T-helper 9 cell (primary cell): ENCODE data around the gene PDE5A.
"Not testable (repeated sequence)": the region's sequence is repeated elsewhere in the genome, so short reads cannot be mapped to it uniquely, and the experiment has no call there.

Source experiments
- DNase-seq: peaks from one replicate; pipeline ENCODE4 v3.0.0-alpha.2; 2020

The PDE5A gene

DNA sequence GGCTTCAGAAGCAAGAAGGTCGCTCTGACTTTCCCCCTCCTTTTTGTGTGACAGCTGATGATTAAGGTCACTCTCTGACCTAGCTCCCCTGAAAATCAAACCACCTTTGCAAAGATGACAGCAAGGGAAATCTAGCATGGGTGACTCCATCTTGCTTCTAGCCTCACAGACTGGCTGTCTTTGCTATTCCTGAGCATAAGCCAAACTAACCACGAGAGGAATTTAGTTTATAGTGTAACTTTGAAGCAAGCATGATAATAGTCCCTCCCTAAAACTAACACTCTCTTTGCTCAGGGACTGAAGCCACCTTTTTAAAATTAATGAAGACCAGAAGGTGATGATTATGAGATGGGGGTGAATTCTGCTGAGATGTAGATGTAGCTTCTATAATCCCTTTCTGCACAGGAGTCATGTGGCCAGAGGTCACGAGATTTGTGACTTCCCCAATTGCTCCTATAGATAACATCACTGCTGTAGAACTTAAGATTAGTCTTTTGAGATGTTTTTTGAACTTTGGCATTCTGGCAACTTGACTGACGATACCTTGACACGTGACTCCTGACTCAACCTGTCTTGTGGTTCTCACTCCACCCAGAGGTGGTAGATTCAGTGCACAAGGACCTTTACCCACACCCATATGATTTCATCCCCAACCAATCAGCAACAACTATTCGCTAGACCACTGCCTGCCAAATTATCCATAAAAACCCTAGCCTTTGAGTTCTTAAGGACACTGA lies 14.9 kb upstream of the PDE5A start:
- no peak for DNase-seq

DNA sequence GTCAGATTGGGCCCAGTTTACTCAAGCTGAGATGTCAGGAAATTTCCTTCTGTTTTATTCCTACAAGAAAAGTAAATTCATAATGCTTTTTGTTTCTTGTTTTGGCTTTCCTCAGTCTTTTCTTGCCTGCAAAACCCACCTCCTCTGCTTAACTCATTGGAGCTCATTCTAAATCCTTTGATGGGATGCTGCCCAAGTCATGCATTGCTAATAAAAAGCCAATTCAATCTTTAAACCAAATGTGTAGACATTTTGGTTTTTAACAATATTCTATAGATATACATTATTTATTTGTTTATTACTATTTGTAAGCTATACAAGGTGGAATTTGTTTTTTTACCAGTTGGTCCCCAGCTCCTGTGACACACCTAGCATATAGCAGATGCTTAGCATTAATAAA lies 13.2 kb upstream of the PDE5A start:
- DNase-seq = no peak

DNA sequence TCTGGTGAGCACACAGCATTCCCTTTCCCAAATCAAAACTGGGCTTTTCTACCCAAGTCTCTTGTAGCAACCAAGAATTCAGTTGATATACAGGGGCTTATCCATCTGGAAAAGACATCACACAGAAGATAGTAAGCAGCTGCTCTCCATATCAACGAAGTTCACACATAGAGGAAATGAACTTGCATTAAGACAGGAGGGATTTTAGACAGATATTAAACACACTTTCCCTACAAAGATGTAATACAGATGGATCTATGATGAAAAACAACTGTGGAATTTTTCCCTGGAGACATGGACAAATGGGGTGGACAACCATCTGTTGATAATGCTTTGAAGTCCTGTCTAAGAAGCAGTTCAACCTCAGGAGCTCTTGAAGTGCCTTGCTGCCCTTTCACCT lies 9.8 kb upstream of the PDE5A start:
- no peak for DNase-seq

DNA sequence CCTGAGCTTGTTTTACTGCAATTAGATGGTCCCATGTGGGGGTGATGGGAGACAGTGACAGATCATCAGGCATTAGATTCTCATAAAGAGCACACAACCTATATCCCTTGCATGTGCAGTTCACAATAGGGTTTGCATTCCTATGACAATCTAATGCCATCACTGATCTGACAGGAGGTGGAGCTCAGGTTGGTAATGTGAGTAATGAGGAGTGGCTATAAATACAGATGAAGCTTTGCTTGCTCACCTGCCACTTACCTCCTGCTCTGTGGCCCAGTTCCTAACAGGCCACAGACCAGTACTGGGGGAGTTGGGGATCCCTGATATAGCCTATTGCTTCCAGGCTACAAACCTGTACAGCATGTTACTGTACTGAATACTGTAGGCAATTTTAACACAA lies 8.2 kb upstream of the PDE5A start:
- not testable (repeated sequence) for DNase-seq

DNA sequence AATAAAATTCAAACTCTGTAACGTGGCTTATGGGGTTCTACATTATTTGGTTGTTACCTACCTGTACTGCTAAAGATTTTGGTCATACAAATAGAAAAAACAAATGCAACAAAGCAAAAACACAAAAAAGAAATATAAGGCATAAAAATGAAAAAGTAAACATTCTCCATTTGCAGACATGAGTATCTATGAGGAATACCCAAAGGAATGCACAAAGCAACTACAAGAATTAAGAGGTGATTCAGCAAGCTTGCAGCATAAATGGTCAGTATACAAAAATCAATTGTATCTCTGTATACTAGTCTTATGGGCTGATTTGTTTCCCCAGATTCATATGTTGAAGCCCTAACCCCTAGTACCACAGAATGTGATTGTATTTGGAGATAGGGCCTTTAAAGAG lies 3.6 kb upstream of the PDE5A start:
- DNase-seq = no peak

DNA sequence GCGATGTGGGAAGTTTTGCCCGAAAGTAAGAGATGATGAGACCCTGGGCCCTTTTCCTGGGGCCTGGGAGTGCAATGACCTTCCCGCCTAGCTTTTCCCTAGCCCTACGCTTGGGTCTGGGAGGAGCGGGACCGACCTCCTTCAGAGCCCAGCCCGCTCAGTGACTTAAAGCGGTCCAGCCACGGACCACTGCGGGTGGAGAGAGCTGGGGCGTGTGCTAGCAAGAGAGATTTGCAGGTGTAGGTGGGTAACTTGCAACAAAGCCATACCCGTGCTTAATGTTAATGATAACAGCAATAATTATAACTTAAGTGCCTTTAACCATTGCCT lies 503 bp upstream of the PDE5A start:
- DNase-seq = no peak

DNA sequence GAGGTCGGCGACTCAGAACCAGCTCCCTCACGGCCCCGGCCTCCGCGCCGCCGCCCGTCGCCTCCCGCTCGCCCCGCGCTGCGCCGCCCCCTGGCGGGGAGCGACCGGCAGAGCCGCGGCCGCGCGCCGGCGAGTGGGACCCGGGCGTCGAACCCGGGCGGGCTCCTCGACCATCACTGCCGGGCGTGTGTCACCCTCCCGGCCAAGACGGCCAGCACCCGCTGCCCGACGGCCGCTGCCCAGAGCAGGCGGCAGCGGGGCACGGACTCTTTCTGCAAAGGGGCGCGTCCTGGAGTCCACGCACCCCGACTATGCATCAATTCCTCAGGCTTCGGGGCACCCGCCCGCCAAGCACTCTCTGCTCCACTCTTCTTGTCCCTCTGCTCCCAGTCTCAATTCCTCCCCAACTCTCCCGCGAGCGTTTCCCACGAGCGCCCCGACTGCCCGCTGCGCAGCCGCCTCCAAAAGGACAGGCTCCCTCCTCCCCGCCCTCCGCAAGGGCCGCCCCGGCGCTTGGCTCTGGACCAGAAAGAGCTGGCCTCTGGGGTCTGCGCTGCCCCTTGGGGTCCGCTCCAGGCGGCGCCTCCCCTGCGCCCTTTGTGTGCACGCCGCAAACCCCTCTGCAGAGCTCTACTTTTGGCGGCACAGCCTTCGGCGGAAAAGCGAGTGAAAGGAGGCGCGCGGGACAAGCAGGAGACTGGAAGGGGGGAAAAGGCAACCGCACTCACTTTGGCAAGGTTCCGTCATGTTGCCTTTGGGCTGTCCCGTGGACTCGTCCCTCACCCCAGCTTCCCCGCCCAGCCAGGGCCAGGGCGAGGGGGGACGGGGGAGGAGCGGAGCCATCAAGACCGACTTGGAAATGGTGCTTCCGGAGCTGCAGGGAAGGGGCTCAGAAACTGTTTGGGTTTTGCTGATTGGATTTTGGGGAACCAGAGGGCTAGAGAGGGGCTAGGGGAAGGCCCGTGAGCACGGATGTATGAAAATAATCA lies 1.0 kb downstream of the PDE5A start:
- peak; percentile 45 for DNase-seq

DNA sequence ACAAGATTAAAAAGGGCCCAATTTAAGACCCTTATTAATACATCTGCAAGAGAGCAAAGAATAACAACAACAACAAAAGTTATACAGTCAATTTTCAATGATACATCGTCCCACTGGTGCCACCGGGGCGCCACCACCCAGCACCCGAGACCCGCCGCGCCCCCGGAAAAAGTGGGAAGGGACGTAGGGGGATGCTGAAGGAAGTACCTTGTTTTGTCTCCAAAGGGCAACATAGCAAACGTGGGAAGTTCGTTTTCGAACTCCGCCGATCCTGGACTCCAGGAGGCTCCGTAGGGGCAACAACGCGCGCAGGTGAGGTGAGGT lies 1.7 kb downstream of the PDE5A start:
- DNase-seq = no peak

DNA sequence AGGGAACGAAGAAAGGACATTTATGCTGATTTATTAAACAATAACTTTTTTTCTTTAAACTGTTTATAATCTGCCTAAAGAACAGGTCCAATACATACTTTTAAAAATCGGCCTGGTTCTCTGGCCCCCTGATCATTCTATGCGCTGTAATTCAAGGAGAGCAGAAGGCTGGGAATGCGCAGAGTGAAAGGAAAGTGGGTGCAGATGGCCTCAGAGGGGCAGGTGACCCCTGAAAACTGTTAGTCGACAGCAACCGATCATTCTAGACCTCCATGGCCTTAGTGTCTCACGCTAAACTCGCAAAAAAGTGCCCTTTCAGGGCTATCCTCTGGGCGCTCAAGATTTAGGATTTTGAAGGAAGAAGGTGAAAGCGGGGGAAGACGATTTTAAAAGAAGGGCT lies 2.2 kb downstream of the PDE5A start:
- no peak for DNase-seq

DNA sequence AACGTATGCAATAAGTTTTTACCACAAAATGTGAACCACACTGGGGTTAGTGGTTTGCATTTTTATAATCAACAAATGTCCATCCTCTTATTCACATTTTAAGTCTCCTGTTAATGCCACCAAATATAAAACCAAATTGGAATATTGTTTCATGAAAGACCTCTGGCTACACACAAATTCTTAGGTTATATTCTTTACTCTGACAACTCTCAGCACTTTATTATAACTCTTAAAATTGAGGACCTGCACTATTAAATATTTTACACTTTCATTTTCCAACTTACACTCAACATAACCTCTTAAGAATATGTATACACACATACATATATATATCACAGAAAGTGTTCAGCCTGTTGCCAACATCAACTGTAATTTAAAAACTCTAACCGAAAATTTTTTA lies 2.8 kb downstream of the PDE5A start:
- DNase-seq = no peak

DNA sequence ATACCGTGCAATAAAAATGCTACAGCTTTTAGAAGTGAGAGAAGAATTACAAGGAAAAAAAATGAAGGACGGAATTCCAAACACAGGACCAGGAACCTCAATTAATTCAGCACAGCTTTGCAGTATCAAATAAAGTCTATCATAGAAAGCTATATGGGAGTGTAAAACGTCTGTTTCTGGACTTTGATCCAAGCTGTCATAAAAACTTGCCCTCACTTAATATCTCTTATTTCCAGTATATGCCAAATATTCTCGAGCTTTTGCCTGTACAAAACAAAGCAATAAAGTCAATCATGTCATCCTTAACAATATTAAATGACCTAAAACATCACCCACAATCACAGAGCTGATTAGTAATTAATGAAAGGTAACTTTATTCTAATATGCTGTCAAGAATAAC lies 4.2 kb downstream of the PDE5A start:
- no peak for DNase-seq

DNA sequence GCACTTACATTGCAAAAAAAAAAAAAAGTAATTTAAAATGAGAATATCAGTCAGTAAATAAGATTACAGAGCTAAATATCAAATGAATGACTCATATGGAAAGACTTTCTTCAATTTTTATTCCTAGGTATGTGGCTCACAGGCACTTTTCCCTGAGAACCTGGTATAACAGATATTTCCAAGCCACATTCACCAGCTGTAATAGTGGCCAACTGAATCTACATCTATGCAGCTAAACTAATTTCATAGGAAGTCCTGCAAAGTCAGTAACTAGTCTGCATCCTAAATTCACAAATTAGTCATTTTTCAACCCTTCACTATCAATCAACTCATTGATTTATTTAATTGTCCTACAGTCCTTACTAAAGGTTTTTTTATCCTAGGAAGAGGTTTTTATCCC lies 5.6 kb downstream of the PDE5A start:
- DNase-seq = no peak

DNA sequence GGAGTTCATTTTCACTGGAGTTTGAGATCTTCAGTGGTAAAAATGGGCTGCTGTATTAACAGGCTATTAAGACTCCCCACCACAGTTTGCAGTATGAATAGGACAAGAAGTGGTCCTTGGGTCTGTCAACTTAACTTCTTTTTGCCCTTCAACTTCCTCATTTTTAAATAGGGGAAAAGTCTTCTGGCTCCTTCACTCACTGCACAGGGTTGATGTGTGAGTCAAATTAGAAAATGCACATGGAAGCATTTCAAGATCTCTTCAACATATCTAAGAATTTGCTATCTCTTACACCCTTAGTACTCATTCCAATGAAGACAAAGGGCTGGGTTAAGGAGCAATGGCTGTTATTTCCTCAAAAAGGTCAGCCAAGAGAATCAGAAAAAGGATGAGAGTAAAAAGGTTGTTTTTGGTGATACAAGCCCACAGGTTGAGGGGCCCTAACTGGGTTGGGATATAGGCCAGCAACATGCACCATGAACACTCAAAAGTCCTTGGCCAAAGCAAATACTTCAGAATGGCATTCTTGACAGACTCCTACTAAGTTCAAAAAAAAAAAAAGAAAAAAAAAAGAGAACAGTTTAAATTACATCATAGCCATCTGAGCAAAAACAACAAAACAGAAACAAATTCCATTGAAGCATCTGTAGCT lies 13.4 kb downstream of the PDE5A start:
- DNase-seq = no peak

DNA sequence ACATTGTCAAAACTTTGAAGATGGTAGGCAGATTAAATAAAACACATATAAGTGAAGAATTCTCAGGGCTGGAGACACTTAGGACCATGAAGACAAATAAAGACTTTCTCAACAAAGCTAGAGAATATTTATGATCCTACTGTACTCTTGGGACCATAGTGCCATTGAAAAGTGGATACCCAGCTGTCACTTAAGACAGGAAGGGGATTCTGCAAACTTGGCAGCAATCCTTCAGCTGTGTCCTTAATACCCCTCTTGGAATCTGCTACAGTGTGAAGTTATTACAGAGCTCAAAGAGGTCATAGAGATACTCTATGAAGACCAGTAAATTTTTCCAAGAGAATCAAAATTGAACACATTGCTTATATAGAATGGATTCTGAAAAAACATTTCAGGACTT lies 24.3 kb downstream of the PDE5A start:
- DNase-seq = no peak

DNA sequence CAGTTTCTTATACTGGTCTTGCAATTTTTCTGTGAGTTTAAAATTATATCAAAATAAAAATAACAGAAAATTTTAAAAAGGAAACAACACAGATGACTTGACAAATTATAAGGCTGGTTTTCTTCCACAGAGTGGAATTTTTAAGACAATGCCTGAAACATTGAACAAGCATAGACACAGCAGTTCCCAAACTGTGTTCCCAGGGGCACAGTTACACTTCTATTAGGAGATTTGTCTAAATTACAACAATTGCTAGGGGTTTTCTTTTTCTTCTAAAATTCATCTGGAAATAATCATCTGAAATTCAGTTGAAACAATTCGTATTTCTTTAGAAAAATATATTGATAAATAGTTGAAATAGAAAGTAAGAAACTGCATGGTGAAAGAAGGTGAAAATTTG lies 26.2 kb downstream of the PDE5A start:
- no peak for DNase-seq

DNA sequence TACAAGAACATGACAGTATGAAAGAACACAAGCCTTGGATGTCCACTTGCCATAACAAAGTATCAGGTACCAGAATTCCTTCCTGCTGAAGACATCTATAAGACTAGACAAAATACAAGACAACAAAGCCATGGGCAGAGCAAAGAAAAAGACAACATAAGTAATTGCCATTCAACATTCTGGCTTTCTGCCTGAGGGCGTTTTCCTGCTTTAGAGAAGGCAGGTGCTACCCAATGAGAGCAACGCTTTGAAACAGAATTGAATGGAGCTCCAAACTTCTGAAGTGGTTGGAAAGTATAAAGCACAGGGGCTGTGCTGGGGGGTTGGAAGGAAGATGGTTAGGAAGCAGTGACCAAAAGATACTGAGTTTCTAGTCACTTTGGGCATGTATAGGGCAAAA lies 30.1 kb downstream of the PDE5A start:
- DNase-seq = no peak

DNA sequence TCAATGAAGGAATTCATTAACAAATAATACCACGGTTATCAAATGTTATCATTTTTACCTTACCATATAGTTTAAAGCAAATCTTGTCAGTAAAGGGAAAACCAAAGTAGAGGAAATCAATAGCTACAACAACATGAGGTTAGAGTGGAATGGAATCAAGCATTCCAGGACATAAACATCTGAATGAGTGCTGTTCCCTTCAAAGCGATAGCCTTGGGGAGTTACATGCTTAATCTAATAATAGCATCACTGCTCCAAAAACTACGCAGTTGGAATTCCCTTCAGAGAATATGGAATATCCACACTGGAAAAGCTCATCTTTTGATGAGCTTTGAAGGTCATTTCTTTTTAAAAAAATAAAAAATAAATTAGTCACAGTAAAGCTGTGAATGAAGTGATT lies 31.2 kb downstream of the PDE5A start:
- DNase-seq = no peak

DNA sequence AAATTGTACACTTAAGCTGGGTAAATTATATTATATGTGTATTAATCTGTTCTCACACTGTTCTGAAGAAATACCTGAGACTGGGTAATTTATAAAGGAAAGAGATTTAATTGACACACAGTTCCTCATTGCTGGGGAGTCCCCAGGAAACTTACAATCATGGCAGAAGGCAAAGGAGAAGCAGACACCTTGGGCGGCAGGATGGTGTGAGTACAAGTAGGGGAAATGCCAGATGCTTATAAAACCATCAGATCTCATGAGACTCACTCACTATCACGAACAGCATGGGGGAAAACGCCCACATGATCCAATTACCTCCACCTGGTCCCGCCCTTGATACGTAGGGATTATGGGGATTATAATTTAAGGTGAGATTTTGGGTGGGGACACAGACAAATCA lies 34.9 kb downstream of the PDE5A start:
- no peak for DNase-seq

DNA sequence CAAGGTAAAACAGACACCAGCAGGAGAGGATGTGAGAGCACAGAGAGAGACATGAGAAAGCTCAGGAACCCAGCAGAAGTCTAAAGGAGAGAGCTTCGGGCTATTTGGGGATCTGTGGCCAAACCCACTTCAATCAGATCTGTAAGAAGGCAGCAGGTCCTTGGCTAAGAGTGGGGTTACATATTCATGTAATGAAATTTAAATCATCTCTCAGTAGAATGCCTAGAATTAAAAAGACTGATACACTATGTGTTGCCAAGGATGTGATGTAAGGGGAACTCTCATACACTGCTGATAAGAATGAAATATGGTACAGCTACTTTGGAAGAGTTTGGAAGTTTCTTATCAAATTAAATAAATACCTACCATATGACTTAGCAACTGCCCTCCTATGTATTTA lies 35.8 kb downstream of the PDE5A start:
- DNase-seq = no peak

DNA sequence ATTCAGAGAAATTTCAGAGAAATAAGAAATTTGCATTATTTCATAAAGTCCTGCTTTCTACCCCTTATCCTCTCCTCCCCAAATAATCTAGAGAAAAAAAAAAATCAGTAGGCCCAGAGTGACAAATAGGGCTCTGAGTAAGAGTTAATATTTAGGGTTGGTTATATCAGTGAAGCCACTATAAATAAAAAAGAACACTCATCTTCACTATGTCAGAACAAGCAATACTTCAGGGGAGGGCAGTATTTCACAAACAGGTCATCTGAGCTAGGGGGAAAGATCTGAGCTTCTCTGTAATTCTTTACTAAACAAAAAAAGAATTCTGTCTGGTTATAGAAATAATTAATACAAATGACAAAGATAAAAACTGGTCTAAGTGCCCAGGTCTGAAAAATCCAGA lies 39.4 kb downstream of the PDE5A start:
- DNase-seq = no peak

DNA sequence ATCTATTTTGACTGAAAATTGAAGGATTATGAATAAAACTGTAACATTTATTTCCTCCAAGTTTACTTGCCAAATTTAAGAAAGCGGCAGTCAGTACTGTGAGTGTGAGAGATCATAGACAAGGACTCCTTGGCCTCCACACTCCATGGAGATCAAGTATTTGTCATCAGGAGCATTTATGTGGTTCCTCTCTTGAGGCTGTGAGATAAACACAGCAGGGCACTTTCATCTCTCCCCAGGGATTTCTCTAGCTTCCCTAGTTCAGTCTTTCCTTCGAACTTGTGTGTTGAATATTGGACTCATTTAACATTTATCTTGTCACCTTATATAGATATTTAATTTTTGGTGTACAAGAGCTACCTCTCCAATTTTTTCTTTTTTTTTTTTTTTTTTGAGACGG lies 40.8 kb downstream of the PDE5A start:
- DNase-seq = no peak

DNA sequence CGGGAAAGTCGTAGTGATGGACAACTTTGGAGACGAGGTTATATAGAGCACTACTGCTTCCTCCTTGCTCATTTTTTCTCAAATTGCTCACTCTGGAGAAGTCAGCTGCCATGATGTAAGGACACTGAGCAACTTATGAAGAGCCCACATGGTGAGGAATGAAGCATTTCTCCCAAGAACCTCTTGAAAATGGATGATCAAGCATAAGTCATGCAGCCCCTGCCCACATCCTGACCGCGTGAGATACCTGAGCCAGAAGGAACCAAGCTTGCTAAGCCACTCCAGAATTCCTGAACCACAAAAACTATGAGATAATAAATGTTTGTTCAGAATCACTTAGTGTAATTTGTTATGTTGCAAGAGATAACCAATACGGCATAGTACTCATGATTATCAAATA lies 42.8 kb downstream of the PDE5A start:
- no peak for DNase-seq

DNA sequence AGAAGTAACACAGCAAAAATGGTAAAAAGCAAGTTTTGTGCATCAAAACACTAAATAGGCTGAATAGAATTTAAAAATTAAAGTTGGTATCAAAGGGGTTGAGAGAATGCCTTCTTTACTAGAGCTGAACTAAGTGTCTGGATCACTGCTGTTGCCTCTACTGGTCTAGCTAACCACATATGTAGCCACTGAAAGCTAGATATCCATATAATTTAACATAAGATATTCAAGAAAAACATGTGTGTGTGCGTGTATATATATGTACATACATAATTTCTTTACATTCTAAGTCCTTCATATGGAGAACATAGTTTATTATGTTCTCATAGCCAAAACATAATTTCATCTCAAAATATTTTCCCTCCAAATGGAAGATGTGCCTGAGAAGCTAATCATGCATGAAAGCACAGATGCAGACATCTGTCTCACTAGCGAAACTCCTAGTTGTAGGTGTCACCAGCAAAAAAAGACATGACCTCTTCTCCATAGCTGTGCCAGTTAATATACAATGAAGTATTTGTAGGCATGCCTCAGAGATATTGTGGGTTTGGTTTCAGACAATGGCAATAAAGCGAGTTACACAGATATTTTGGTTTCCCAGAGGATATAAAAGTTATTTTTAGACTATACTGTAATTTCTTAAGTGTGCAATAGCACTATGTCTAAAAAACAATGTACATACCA lies 47.3 kb downstream of the PDE5A start:
- DNase-seq = no peak
